IPS-20b (cell line): ENCODE results near the gene WDR90.

Source experiments
- H3K27ac ChIP-seq: one replicate; pipeline ENCODE4 v1.5.1; 2013; ENCODE audit warnings: low read length
- H3K27me3 ChIP-seq: 2 replicates; pipeline ENCODE4 v1.6.1; 2013; ENCODE audit warnings: mild to moderate bottlenecking, low read length, inconsistent platforms; ENCODE audit not compliant: insufficient read depth
- H3K36me3 ChIP-seq: 2 replicates; pipeline ENCODE4 v1.6.1; 2013; ENCODE audit warnings: low read depth, mild to moderate bottlenecking, inconsistent platforms, low read length, moderate library complexity; ENCODE audit not compliant: insufficient read depth
- H3K4me1 ChIP-seq: 2 replicates; pipeline ENCODE4 v1.6.1; 2013; ENCODE audit warnings: mild to moderate bottlenecking, control low read depth, inconsistent platforms, low read length, moderate library complexity; ENCODE audit not compliant: insufficient read depth
- H3K4me3 ChIP-seq: 2 replicates; pipeline ENCODE4 v1.5.1; 2013; ENCODE audit warnings: mild to moderate bottlenecking, low read length, inconsistent platforms
- H3K9ac ChIP-seq: 2 replicates; pipeline ENCODE4 v1.6.1; 2013; ENCODE audit warnings: low read depth, mild to moderate bottlenecking, inconsistent platforms, low read length, moderate library complexity
- H3K9me3 ChIP-seq: 2 replicates; pipeline ENCODE4 v1.6.1; 2013; ENCODE audit warnings: mild to moderate bottlenecking, low read depth, low read length, inconsistent platforms; ENCODE audit not compliant: insufficient read depth

The WDR90 gene

DNA sequence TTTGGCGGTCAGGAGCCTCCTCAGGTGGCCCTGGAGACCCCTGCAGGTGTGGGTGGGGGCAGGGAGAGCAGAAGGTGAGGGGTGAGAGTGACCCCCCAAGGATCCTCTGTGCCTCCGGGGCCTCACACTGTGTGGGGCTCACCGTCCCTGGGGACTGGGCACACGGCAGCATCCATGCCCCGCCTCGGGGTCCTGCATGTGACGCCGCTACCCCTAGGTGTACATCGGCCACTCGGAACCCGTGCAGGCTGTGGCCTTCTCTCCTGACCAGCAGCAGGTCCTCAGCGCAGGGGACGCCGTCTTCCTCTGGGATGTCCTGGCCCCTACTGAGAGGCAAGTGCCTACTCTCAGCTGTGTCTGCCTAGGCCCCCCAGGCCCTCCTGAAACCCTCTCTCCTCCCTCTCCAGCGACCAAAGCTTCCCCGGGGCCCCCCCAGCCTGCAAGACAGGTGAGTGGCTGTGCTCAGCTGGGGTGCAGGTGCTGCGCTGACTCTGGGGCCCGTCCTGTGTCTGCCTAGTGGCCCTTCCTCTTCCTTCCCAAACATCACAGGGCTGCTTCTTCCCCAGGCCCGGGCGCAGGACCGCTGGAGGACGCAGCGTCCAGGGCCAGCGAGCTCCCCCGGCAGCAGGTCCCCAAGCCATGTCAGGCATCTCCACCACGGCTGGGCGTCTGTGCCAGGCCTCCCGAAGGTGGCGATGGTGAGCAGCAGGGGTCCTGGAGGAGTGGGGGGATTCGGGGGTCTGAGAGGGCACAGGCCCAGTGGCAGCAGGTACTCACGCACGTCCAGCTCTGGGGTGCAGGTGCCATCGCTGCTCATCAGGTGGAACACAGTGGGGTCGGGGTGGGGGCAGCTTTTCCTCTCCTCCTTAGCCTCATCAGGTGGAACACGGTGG lies 9.8 kb downstream of the WDR90 start:
- Histone ChIP-seq H3K9ac (no peak overlapping the region), H3K36me3 (peaks cover 5% of the 10 kb centered on the region; the same call in 1 of the 2 replicates)

DNA sequence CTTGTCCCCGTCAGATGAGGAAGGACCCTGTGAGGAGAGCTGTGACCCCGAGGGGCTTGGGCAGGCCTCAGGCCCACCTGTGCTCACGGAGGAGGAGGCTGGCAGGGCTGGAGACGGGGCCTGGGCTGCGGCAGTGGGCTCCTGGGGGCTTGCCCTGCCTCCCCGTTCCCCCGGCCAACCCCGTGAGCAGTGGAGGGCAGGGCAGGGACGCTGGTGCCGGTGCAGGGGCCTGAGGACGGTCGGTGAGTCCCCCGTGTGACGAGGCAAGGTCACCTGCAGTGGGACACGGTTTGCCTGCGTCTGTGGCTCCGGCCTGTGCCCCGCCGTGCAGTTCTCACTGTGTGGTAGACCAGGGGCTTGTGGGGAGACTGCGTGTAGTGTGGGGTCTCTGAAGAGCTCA lies 10.5 kb downstream of the WDR90 start:
- Histone ChIP-seq H3K9ac (no peak overlapping the region), H3K27me3 (no peaks in the 10 kb centered on the region), H3K27ac (no peak overlapping the region), H3K4me3 (no peak overlapping the region), H3K9me3 (no peaks in the 10 kb centered on the region), H3K4me1 (no peaks in the 10 kb centered on the region), H3K36me3 (peaks cover 5% of the 10 kb centered on the region; the same call in 1 of the 2 replicates)

More for the DNA sequence above, 9.8 kb downstream of the WDR90 start:
- Histone ChIP-seq H3K9me3 (no peaks in the 10 kb centered on the region), H3K27me3 (no peaks in the 10 kb centered on the region), H3K4me1 (no peaks in the 10 kb centered on the region), H3K27ac (no peak overlapping the region), H3K4me3 (no peak overlapping the region)

DNA sequence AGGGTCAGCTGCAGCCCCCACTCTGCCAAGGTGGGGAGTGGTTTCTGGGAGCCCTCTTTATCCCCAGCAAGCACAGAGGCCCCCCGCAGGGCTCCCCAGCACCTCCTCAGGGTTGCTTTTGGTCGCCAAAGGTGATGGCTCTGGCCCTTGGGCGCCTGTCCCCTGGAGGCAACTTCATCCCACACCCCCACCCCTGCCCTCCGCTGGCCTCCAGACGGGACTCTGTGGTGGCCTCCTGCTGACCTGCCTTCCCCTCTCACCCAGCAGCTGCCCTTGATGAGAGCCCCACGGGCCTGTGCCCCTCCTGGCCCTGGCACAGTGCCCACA lies 10.9 kb downstream of the WDR90 start:
- H3K9me3 ChIP-seq, result no peaks in the 10 kb centered on the region
- H3K4me3 ChIP-seq, result no peak overlapping the region
- no peak overlapping the region for H3K27ac ChIP-seq
- H3K36me3 ChIP-seq, result peaks cover 5% of the 10 kb centered on the region; the same call in 1 of the 2 replicates
- H3K27me3 ChIP-seq, result no peaks in the 10 kb centered on the region
- no peak overlapping the region for H3K9ac ChIP-seq
- H3K4me1 ChIP-seq, result no peaks in the 10 kb centered on the region

- Histone ChIP-seq H3K36me3 (peaks cover 5% of the 10 kb centered on the region; the same call in 1 of the 2 replicates), H3K4me1 (no peaks in the 10 kb centered on the region), H3K27ac (no peak overlapping the region), H3K9ac (no peak overlapping the region), H3K9me3 (no peaks in the 10 kb centered on the region), H3K27me3 (no peaks in the 10 kb centered on the region), H3K4me3 (no peak overlapping the region)
Measured at GRCh38 chr16:660459-661183, 11.5 kb downstream of the WDR90 start.

- H3K27ac ChIP-seq, result no peak overlapping the region
- no peaks in the 10 kb centered on the region for H3K4me1 ChIP-seq
- no peaks in the 10 kb centered on the region for H3K27me3 ChIP-seq
- peaks cover 5% of the 10 kb centered on the region; the same call in 1 of the 2 replicates for H3K36me3 ChIP-seq
- H3K9ac ChIP-seq, result no peak overlapping the region
- H3K4me3 ChIP-seq, result no peak overlapping the region
- no peaks in the 10 kb centered on the region for H3K9me3 ChIP-seq
Measured at GRCh38 chr16:661184-661821, 12.1 kb downstream of the WDR90 start.

GRCh38 chr16:662095-662494 lies 12.9 kb downstream of the WDR90 start:
- H3K4me3 ChIP-seq, result no peak overlapping the region
- H3K27me3 ChIP-seq, result no peaks in the 10 kb centered on the region
- no peak overlapping the region for H3K9ac ChIP-seq
- H3K36me3 ChIP-seq, result peaks cover 5% of the 10 kb centered on the region; the same call in 1 of the 2 replicates
- H3K27ac ChIP-seq, result no peak overlapping the region
- no peaks in the 10 kb centered on the region for H3K4me1 ChIP-seq
- H3K9me3 ChIP-seq, result no peaks in the 10 kb centered on the region

- Histone ChIP-seq H3K4me1 (peaks cover 2% of the 10 kb centered on the region; the same call in 1 of the 2 replicates), H3K9ac (no peak overlapping the region), H3K36me3 (peaks cover 5% of the 10 kb centered on the region; the same call in 1 of the 2 replicates)
Measured at GRCh38 chr16:662597-662996, 13.4 kb downstream of the WDR90 start.

GRCh38 chr16:666572-666971 lies 17.4 kb downstream of the WDR90 start:
- Histone ChIP-seq H3K9ac (no peak overlapping the region), H3K27ac (no peak overlapping the region), H3K4me1 (peaks cover 3% of the 10 kb centered on the region; the same call in 1 of the 2 replicates), H3K36me3 (peaks cover 26% of the 10 kb centered on the region), H3K27me3 (no peaks in the 10 kb centered on the region), H3K9me3 (no peaks in the 10 kb centered on the region), H3K4me3 (no peak overlapping the region)

More at GRCh38 chr16:662597-662996, 13.4 kb downstream of the WDR90 start:
- Histone ChIP-seq H3K27me3 (no peaks in the 10 kb centered on the region), H3K27ac (no peak overlapping the region), H3K4me3 (no peak overlapping the region), H3K9me3 (no peaks in the 10 kb centered on the region)

GRCh38 chr16:667113-667779 lies 18.1 kb downstream of the WDR90 start:
- H3K4me1 ChIP-seq, result peaks cover 3% of the 10 kb centered on the region; the same call in 1 of the 2 replicates
- H3K4me3 ChIP-seq, result no peak overlapping the region
- no peak overlapping the region for H3K27ac ChIP-seq
- H3K27me3 ChIP-seq, result no peaks in the 10 kb centered on the region
- H3K9me3 ChIP-seq, result no peaks in the 10 kb centered on the region
- no peak overlapping the region; the same call in 1 of the 2 replicates for H3K9ac ChIP-seq
- peaks cover 31% of the 10 kb centered on the region for H3K36me3 ChIP-seq

GRCh38 chr16:667780-668518 lies 18.8 kb downstream of the WDR90 start, which contains the start of gene RHOT2:
TSS of gene RHOT2 (plus strand) at chr16:668132. CDS start at chr16:668200, 68 bp downstream.
- H3K9ac ChIP-seq, result peak within 1 kb of the TSS; percentile 89
- no peaks in the 10 kb centered on the region for H3K27me3 ChIP-seq
- peaks cover 38% of the 10 kb centered on the region for H3K36me3 ChIP-seq
- no peaks in the 10 kb centered on the region for H3K9me3 ChIP-seq
- peaks cover 3% of the 10 kb centered on the region; the same call in 1 of the 2 replicates for H3K4me1 ChIP-seq
- H3K27ac ChIP-seq, result no peak within 1 kb of the TSS
- H3K4me3 ChIP-seq, result peak within 1 kb of the TSS; percentile 87
